OCI-LY7 (cell line): ENCODE results near the gene SH3BP1. TPM values are rescaled to one million over a fixed set of nuclear protein-coding genes. Genes with fewer than 3 reads are reported as not detected.

Experiments
- BruUV-seq: library from RNA; stranded (reverse); fragments of 400-500 nt; replicated peaks from 2 replicates; lab custom pipeline; 2021; lab: Mats Ljungman, UMichigan
- CTCF ChIA-PET: fragments of 300-600 bp; sonication (Branson Sonifier 250); formaldehyde crosslinking; loops from one replicate; lab custom pipeline; 2022; ENCODE audit warnings: antibody characterized with exemption; ENCODE audit not compliant: unreplicated experiment; lab: Charles Lee
- POLR2A ChIA-PET: fragments of 300-600 bp; sonication (Branson Sonifier 250); formaldehyde crosslinking; loops from one replicate; lab custom pipeline; 2022; ENCODE audit warnings: antibody characterized with exemption; lab: Charles Lee
- DNase-seq: peaks from one replicate; pipeline ENCODE4 v3.0.0-alpha.2; 2015; ENCODE audit warnings: low spot score
- H2AFZ ChIP-seq: fragments of 200-600 bp; sonication (generic), shearing (Covaris generic); 2 replicates; pipeline ENCODE4 v1.6.1; 2014; ENCODE audit warnings: mild to moderate bottlenecking, antibody characterized with exemption, low read length, moderate library complexity
- H3K27ac ChIP-seq: fragments of 200-600 bp; sonication (generic); 2 replicates; pipeline ENCODE4 v1.5.1; 2014; ENCODE audit warnings: mixed run types, low read depth, mild to moderate bottlenecking, moderate library complexity, low read length, inconsistent platforms; ENCODE audit not compliant: poor library complexity, severe bottlenecking
- H3K36me3 ChIP-seq: fragments of 200-600 bp; sonication (generic); 2 replicates; pipeline ENCODE4 v1.6.1; 2014; ENCODE audit warnings: mild to moderate bottlenecking, antibody characterized with exemption, low read length, moderate library complexity, mixed read lengths; ENCODE audit not compliant: insufficient read depth
- H3K4me1 ChIP-seq: fragments of 200-600 bp; sonication (generic); 2 replicates; pipeline ENCODE4 v1.5.1; 2014; ENCODE audit warnings: mild to moderate bottlenecking, low read length; ENCODE audit not compliant: insufficient read depth, poor library complexity, severe bottlenecking
- H3K4me2 ChIP-seq: fragments of 200-600 bp; sonication (generic); 2 replicates; pipeline ENCODE4 v1.6.1; 2014; ENCODE audit warnings: mild to moderate bottlenecking, low read length
- H3K4me3 ChIP-seq: fragments of 200-600 bp; sonication (generic); 2 replicates; pipeline ENCODE4 v1.5.1; 2014; ENCODE audit warnings: mild to moderate bottlenecking, low read depth, low read length; ENCODE audit not compliant: poor library complexity, severe bottlenecking
- H3K79me2 ChIP-seq: fragments of 200-600 bp; sonication (generic); 2 replicates; pipeline ENCODE4 v1.6.1; 2016; ENCODE audit warnings: low read depth, mild to moderate bottlenecking, low read length, moderate library complexity, mixed read lengths; ENCODE audit not compliant: insufficient read depth
- H3K9me2 ChIP-seq: fragments of 200-600 bp; sonication (generic); 2 replicates; pipeline ENCODE4 v1.6.1; 2016; ENCODE audit warnings: mild to moderate bottlenecking, low read length, mixed read lengths; ENCODE audit not compliant: insufficient read depth
- H3K9me3 ChIP-seq: fragments of 200-600 bp; sonication (generic); 2 replicates; pipeline ENCODE4 v1.6.1; 2014; ENCODE audit warnings: mild to moderate bottlenecking, mixed run types, low read length, mixed read lengths
- H4K20me1 ChIP-seq: fragments of 200-600 bp; sonication (generic); 2 replicates; pipeline ENCODE4 v1.6.1; 2014; ENCODE audit warnings: mild to moderate bottlenecking, antibody characterized with exemption, low read length, moderate library complexity, mixed read lengths; ENCODE audit not compliant: insufficient read depth
- EZH2phosphoT487 ChIP-seq: fragments of 200-600 bp; sonication (generic); IDR thresholded peaks from 2 replicates; pipeline ENCODE4 v1.6.1; 2018; ENCODE audit warnings: low read depth, borderline replicate concordance, mild to moderate bottlenecking, mixed run types, antibody characterized with exemption, low read length, moderate library complexity, mixed read lengths
- intact Hi-C: fragments of 100-400 bp; cut with micrococcal nuclease; formaldehyde crosslinking; loops from one replicate; pipeline ENCODE4 v1.10.0; 2022; ENCODE audit not compliant: unreplicated experiment
- total RNA-seq, 2 experiments: library from RNA; depleted of rRNA in 1 of 2; stranded (reverse); fragments of >200 nt in 1 of 2; shearing (Covaris generic) in 1 of 2; gene quantifications; 2 replicates each; pipeline ENCODE4 v1.2.3, GENCODE V29; 2014 to 2022
- TF ChIP-seq, protein P1 (sequence below): fragments of 200-600 bp; sonication (generic); conservative IDR thresholded peaks from 2 replicates; pipeline ENCODE4 v1.5.1; 2014; ENCODE audit warnings: mild to moderate bottlenecking, antibody characterized with exemption, low read length, moderate library complexity, mixed read lengths

SH3BP1 gene
- total RNA-seq, 2 experiments from 2014 or later, result 15.3 to 48.4 TPM

DNA sequence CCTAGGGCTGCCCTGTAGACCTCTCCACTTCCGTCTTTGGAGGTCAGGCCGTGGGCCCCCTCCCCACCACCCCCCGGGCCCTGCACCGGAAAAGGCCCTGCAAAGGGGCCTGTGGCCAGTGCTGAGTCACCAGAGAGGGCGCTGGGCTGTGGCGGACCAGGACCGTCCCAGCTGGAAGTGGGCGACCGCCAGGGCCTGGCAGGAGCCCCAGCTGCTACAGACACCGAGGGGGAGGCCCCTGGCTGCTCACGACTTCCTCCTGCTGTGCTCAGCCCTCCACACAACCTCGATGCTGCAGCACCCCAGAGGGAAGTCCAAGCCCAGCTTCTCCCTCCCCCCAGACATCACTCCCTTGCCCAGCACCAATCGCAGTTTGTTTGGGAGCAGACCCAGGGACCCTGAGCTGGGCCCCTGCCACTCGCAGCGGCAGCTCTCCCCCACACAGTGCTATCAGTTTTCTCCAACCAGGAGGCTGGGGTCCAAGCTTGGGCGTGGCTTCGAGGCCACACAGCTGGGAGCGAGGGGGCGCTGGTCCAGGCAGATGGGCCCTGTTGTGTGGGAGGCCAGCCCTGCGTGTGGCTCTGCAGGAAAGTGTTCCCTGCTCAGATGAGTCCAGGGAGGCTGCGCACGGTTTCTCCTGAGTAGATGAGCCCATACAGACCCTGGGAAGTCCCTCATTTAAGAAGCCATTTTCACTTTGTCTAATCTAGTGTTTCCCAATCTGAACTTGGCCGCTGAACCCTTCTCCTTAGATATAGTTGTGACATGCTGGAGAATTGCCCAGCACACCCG is 5.6 kb upstream of the SH3BP1 start:
- no peaks in the 10 kb centered on the region for H3K79me2 ChIP-seq
- TF ChIP-seq, protein P1, sequence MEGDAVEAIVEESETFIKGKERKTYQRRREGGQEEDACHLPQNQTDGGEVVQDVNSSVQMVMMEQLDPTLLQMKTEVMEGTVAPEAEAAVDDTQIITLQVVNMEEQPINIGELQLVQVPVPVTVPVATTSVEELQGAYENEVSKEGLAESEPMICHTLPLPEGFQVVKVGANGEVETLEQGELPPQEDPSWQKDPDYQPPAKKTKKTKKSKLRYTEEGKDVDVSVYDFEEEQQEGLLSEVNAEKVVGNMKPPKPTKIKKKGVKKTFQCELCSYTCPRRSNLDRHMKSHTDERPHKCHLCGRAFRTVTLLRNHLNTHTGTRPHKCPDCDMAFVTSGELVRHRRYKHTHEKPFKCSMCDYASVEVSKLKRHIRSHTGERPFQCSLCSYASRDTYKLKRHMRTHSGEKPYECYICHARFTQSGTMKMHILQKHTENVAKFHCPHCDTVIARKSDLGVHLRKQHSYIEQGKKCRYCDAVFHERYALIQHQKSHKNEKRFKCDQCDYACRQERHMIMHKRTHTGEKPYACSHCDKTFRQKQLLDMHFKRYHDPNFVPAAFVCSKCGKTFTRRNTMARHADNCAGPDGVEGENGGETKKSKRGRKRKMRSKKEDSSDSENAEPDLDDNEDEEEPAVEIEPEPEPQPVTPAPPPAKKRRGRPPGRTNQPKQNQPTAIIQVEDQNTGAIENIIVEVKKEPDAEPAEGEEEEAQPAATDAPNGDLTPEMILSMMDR, result peak; percentile 24; the same call in 1 of the 2 replicates
- TF ChIP-seq EZH2phosphoT487, result no peak
- ChIA-PET POLR2A (interaction anchor here (0.6 to 1.1 kb wide), 4 partner anchors 10 to 154 kb away, joined by 3 to 4 read pairs (median 4); partner anchors contain the start of genes GGA1 and PDXP), CTCF (interaction anchor here (0.5 to 1.6 kb wide), 3 partner anchors 9 to 24 kb away, joined by 3 to 6 read pairs (median 4); partner anchors contain the start of gene PDXP)
- intact Hi-C loops, result no loop called here
- peaks cover 31% of the 10 kb centered on the region for H3K4me1 ChIP-seq
- H4K20me1 ChIP-seq, result no peaks in the 10 kb centered on the region
- H3K27ac ChIP-seq, result peak overlapping the region; percentile 56
- H3K4me3 ChIP-seq, result no peak overlapping the region
- no peaks in the 10 kb centered on the region for H3K9me2 ChIP-seq
- no TSS peak for BruUV-seq
- H3K36me3 ChIP-seq, result peaks cover 38% of the 10 kb centered on the region; the same call in 1 of the 2 replicates
- no peaks in the 10 kb centered on the region for H3K9me3 ChIP-seq
- no peak overlapping the region for H2AFZ ChIP-seq
- H3K4me2 ChIP-seq, result peak overlapping the region; percentile 45
- DNase-seq, result peak; percentile 65

DNA sequence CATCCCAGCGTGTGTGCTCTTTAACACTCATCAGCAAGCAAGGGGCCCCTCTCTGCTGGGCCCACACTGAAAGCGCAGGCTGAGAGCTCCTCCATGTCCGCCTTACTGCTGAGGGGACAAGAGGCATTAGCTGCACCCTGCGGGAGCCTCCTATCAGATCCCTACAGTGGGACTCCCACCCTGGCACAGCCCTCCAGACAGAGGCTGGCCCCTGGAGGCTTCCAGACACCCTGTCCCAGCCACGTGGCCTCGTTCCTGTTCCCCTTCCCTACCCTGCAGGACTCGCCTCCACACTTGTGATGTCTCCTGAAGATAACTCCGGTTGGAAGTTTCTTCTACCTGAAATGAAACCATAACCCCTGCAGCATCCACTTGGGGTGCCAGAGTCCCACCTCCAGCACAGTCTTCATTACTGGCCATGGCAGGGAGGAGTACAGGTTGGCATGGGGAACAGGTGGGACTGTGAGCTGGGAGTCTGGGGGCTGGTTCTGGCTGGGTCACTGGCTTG is 5.0 kb upstream of the SH3BP1 start:
- Histone ChIP-seq H4K20me1 (no peaks in the 10 kb centered on the region), H3K9me2 (no peaks in the 10 kb centered on the region), H3K9me3 (no peaks in the 10 kb centered on the region), H3K27ac (peak overlapping the region; percentile 56), H3K79me2 (no peaks in the 10 kb centered on the region), H2AFZ (no peak overlapping the region), H3K4me3 (no peak overlapping the region), H3K4me2 (peak overlapping the region; percentile 45; the same call in 1 of the 2 replicates), H3K36me3 (peaks cover 32% of the 10 kb centered on the region; the same call in 1 of the 2 replicates), H3K4me1 (peaks cover 37% of the 10 kb centered on the region)
- DNase-seq, result no peak
- TF ChIP-seq, protein P1, result no peak; the same call in 1 of the 2 replicates
- no peak for TF ChIP-seq EZH2phosphoT487
- BruUV-seq, result no TSS peak
- ChIA-PET POLR2A (interaction anchor here (1.0 to 1.1 kb wide), 3 partner anchors 9 to 26 kb away, joined by 3 to 4 read pairs (median 4); partner anchors contain the start of genes GGA1 and PDXP), CTCF (interaction anchor here (1.1 to 1.6 kb wide), 2 partner anchors 9 to 24 kb away, joined by 4 to 6 read pairs; partner anchors contain the start of gene PDXP)
- intact Hi-C loops, result no loop called here
